Mesenchymal stem cell (in vitro differentiated cells and primary cell): Measurements from ENCODE around the gene GPR152.

Experiments
- DNase-seq: peaks from one replicate; pipeline ENCODE4 v3.0.0-alpha.2; 2013
- H2AFZ ChIP-seq: one replicate; pipeline ENCODE4 v1.6.1; 2013; ENCODE audit warnings: low read depth, mild to moderate bottlenecking, control low read depth, inconsistent platforms, low read length, moderate library complexity
- H2AK5ac ChIP-seq: 2 replicates; pipeline ENCODE4 v1.6.1; 2013; ENCODE audit warnings: low read length, moderate library complexity, mild to moderate bottlenecking, inconsistent platforms; ENCODE audit not compliant: severe bottlenecking
- H2BK120ac ChIP-seq: one replicate; pipeline ENCODE4 v1.6.1; 2013; ENCODE audit warnings: low read depth, mild to moderate bottlenecking, inconsistent platforms, low read length, moderate library complexity
- H2BK12ac ChIP-seq, 2 experiments: one replicate each; pipeline ENCODE4 v1.6.1; 2013; ENCODE audit warnings: inconsistent platforms in 2 of 2, low read length in 2 of 2, mild to moderate bottlenecking in 2 of 2, moderate library complexity in 2 of 2, control low read depth in 1 of 2
- H2BK15ac ChIP-seq: one replicate; pipeline ENCODE4 v1.6.1; 2013; ENCODE audit warnings: mild to moderate bottlenecking, low read depth, inconsistent platforms; ENCODE audit not compliant: poor library complexity, severe bottlenecking
- H2BK5ac ChIP-seq: 2 replicates; pipeline ENCODE4 v1.6.1; 2013; ENCODE audit warnings: low read depth, mild to moderate bottlenecking, low read length, control low read depth, inconsistent platforms; ENCODE audit not compliant: poor library complexity, severe bottlenecking
- H3K14ac ChIP-seq, 2 experiments: one replicate each; pipeline ENCODE4 v1.6.1; 2013; ENCODE audit warnings: inconsistent platforms in 2 of 2, low read length in 2 of 2, control low read depth in 1 of 2, mild to moderate bottlenecking in 1 of 2, moderate library complexity in 1 of 2
- H3K18ac ChIP-seq, 2 experiments: one replicate each; pipeline ENCODE4 v1.6.1; 2013; ENCODE audit warnings: inconsistent platforms in 2 of 2, low read length in 2 of 2, control low read depth in 1 of 2, low read depth in 1 of 2, mild to moderate bottlenecking in 1 of 2
- H3K23ac ChIP-seq, 2 experiments: one replicate each; pipeline ENCODE4 v1.6.1; 2013; ENCODE audit warnings: inconsistent platforms in 2 of 2, low read length in 2 of 2, mild to moderate bottlenecking in 2 of 2, moderate library complexity in 2 of 2, control low read depth in 1 of 2
- H3K27ac ChIP-seq: 2 replicates; pipeline ENCODE4 v1.5.1; 2013; ENCODE audit warnings: mild to moderate bottlenecking, moderate library complexity, low read length, control low read depth, inconsistent platforms; ENCODE audit not compliant: poor library complexity, severe bottlenecking
- H3K27me3 ChIP-seq, 2 experiments: 2 replicates each; pipeline versions ENCODE4 v1.6.1 to v1.7.0; 2013; ENCODE audit warnings: low read length in 2 of 2, mild to moderate bottlenecking in 2 of 2, moderate library complexity in 2 of 2, control low read depth in 1 of 2, inconsistent platforms in 1 of 2; ENCODE audit not compliant: control insufficient read depth in 1 of 2, insufficient read depth in 1 of 2
- H3K36me3 ChIP-seq, 2 experiments: 2 replicates each; pipeline versions ENCODE4 v1.6.1 to v1.7.0; 2013; ENCODE audit warnings: low read length in 2 of 2, control low read depth in 1 of 2, inconsistent platforms in 1 of 2, low read depth in 1 of 2, mild to moderate bottlenecking in 1 of 2; ENCODE audit not compliant: insufficient read depth in 2 of 2, control insufficient read depth in 1 of 2
- H3K4ac ChIP-seq, 2 experiments: one replicate each; pipeline ENCODE4 v1.6.1; 2013; ENCODE audit warnings: inconsistent platforms in 2 of 2, low read length in 2 of 2, mild to moderate bottlenecking in 2 of 2, moderate library complexity in 2 of 2, control low read depth in 1 of 2, low read depth in 1 of 2
- H3K4me1 ChIP-seq: 2 replicates; pipeline ENCODE4 v1.6.1; 2013; ENCODE audit warnings: low read depth, low read length, control low read depth; ENCODE audit not compliant: control insufficient read depth, insufficient read depth
- H3K4me2 ChIP-seq: 2 replicates; pipeline ENCODE4 v1.6.1; 2013; ENCODE audit warnings: low read length, mild to moderate bottlenecking, inconsistent platforms; ENCODE audit not compliant: poor library complexity, severe bottlenecking
- H3K4me3 ChIP-seq, 2 experiments: 2 replicates each; pipeline versions ENCODE4 v1.5.1 to v1.7.0; 2013; ENCODE audit warnings: low read length in 2 of 2, mild to moderate bottlenecking in 2 of 2, control low read depth in 1 of 2, low read depth in 1 of 2; ENCODE audit not compliant: insufficient read depth in 1 of 2
- H3K79me1 ChIP-seq: replicated peaks from 2 replicates; pipeline ENCODE4 v1.6.1; 2013; ENCODE audit warnings: mild to moderate bottlenecking, control low read depth, low read length, inconsistent platforms; ENCODE audit not compliant: poor library complexity, severe bottlenecking
- H3K9ac ChIP-seq: 2 replicates; pipeline ENCODE4 v1.7.0; 2013; ENCODE audit warnings: mild to moderate bottlenecking, low read length, moderate library complexity
- H3K9me3 ChIP-seq: 2 replicates; pipeline ENCODE4 v1.7.0; 2013; ENCODE audit warnings: mild to moderate bottlenecking, low read length; ENCODE audit not compliant: control insufficient read depth
- H4K8ac ChIP-seq: one replicate; pipeline ENCODE4 v1.6.1; 2013; ENCODE audit warnings: inconsistent platforms, mild to moderate bottlenecking, low read length, moderate library complexity
- H4K91ac ChIP-seq: one replicate; pipeline ENCODE4 v1.6.1; 2013; ENCODE audit warnings: mild to moderate bottlenecking, low read length, inconsistent platforms
- WGBS: methylation state at CpG from one replicate; pipeline ENCODE4 v1.1.7; 2013; ENCODE audit warnings: mixed read lengths; 5-methylcytosine and 5-hydroxymethylcytosine counted together

GPR152 gene

DNA sequence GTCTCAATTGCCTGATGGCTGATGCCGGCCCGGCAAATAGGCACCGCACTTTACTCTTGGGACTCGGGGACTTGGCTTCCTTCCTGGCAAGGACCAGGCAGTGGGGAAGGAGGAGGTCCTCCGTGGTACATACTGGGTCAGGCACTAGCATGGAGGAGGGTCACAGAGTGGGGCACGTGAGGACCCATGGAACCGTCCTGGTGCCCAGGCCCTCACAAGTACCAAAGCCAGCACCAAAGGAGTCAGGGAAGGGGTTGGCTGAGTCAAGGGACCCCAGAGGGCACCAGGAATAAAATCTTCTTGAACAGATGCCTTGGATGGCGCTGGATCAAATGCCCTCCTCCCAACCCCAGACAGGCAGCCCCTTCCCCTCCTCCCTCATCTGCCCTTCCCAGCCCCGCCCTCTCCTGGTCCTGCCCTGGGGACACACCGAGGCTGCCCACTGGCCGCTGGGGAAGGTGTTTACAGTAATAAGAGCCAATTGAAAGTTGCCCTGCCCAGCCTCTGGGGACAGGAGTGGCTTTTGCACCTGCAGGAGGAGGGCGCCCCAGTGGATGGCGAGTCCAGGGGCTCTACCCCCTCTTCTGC is 42.7 kb downstream of the GPR152 start:
- H2AK5ac ChIP-seq = no peak overlapping the region
- no peak overlapping the region for H3K4ac ChIP-seq
- H3K9ac ChIP-seq = no peak overlapping the region
- H3K4me1 ChIP-seq = peaks cover 10% of the 10 kb centered on the region
- no peak overlapping the region for H3K4me3 ChIP-seq
- H3K4me2 ChIP-seq = no peak overlapping the region
- no peaks in the 10 kb centered on the region for H3K36me3 ChIP-seq
- H2BK120ac ChIP-seq = no peak overlapping the region
- H2AFZ ChIP-seq = peak overlapping the region; percentile 11
- no peak overlapping the region for H4K8ac ChIP-seq
- H2BK12ac ChIP-seq = no peak overlapping the region
- no peak overlapping the region for H3K23ac ChIP-seq
- H3K27ac ChIP-seq = no peak overlapping the region
- H3K9me3 ChIP-seq = no peaks in the 10 kb centered on the region
- H3K79me1 ChIP-seq = no peaks in the 10 kb centered on the region
- no peak overlapping the region for H4K91ac ChIP-seq
- no peak overlapping the region for H2BK15ac ChIP-seq
- H3K14ac ChIP-seq = peak overlapping the region in 1 of 2 experiments; percentile 28
- peaks cover 40 to 83% of the 10 kb centered on the region in 2 experiments for H3K27me3 ChIP-seq
- no peak for DNase-seq
- H2BK5ac ChIP-seq = no peak overlapping the region
- 51% methylated on average over 12 of the region's 13 CpGs for WGBS
- peak overlapping the region in 1 of 2 experiments; percentile 25 for H3K18ac ChIP-seq

DNA sequence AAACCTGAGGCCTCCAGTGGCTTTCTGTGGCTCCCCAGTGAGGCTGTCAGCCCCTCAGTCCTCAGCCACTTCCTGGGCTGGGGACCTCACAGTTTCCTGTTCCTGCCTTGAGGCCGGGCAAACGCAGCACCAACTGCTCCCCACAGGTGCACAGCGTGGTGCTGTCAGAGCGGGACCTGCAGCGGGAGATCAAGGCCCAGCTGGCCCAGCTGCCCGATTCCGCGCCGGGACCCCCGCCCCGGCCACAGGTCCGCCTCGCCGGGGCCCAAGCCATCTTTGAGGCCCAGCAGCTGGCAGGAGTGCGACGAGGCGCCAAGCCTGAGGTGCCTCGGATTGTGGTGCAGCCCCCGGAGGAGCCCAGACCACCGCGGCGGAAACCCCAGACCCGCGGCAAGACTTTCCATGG is 43.3 kb downstream of the GPR152 start:
- Histone ChIP-seq H2AFZ (no peak overlapping the region), H3K27me3 (peaks cover 38 to 77% of the 10 kb centered on the region in 2 experiments), H3K14ac (no peak overlapping the region), H3K36me3 (no peaks in the 10 kb centered on the region), H3K4me3 (no peak overlapping the region), H3K9ac (no peak overlapping the region), H3K4me1 (peaks cover 10% of the 10 kb centered on the region), H3K27ac (no peak overlapping the region), H3K4ac (no peak overlapping the region), H3K79me1 (no peaks in the 10 kb centered on the region), H2BK120ac (no peak overlapping the region), H2BK5ac (no peak overlapping the region), H4K91ac (no peak overlapping the region), H3K9me3 (no peaks in the 10 kb centered on the region), H2BK15ac (no peak overlapping the region), H2BK12ac (no peak overlapping the region), H4K8ac (no peak overlapping the region), H3K4me2 (no peak overlapping the region), H3K18ac (no peak overlapping the region), H2AK5ac (no peak overlapping the region), H3K23ac (no peak overlapping the region)
- DNase-seq = no peak
- WGBS = 83% methylated on average over 24 of the region's 24 CpGs

DNA sequence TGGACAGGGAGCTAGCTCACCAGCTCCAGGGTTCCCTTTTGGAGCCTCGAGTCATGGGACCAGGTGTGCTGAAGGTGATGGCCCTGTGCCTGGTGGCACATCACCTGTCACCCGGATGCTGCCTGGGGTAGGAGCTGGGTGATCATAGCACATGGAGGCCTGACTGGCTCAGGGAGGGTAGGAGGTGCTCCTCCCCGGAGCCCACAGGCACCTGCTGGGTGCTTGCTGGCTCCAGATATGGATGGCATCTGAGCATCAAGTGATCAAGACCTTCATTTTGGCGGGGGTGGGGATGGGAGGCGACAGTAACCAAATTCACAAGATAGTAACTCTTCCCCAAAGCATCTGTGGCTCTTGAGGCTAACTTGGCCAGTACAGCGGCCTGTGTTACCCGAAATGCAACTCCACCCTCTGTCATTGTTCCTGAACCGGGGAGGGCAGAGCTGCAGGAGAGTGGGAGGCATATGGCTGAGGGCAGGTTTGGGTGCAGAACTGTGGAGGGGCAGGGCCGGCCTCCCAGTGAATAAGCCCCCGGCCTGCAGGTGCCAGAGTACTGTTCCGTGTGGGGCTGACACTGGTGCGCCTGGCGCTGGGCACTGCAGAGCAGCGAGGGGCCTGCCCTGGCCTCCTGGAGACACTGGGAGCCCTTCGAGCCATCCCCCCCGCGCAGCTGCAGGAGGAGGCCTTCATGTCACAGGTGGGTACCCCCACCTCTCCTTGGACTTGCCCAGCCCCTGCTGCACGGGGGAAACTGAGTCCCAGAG is 43.9 kb downstream of the GPR152 start:
- no peak overlapping the region for H2AFZ ChIP-seq
- H2AK5ac ChIP-seq = no peak overlapping the region
- 86% methylated on average over 18 of the region's 18 CpGs for WGBS
- H3K4me1 ChIP-seq = peaks cover 11% of the 10 kb centered on the region
- no peak overlapping the region for H3K27ac ChIP-seq
- H4K91ac ChIP-seq = no peak overlapping the region
- H3K4me3 ChIP-seq = no peak overlapping the region
- H3K23ac ChIP-seq = no peak overlapping the region
- H4K8ac ChIP-seq = no peak overlapping the region
- no peak overlapping the region for H2BK120ac ChIP-seq
- H2BK5ac ChIP-seq = no peak overlapping the region
- no peak overlapping the region for H3K9ac ChIP-seq
- no peaks in the 10 kb centered on the region for H3K79me1 ChIP-seq
- no peak overlapping the region for H2BK15ac ChIP-seq
- no peak overlapping the region for H3K18ac ChIP-seq
- no peak overlapping the region for H3K4ac ChIP-seq
- H3K4me2 ChIP-seq = no peak overlapping the region
- H3K14ac ChIP-seq = no peak overlapping the region
- peaks cover 38 to 77% of the 10 kb centered on the region in 2 experiments for H3K27me3 ChIP-seq
- H3K9me3 ChIP-seq = no peaks in the 10 kb centered on the region
- H2BK12ac ChIP-seq = no peak overlapping the region
- no peak for DNase-seq
- no peaks in the 10 kb centered on the region for H3K36me3 ChIP-seq

GRCh38 chr11:67407688-67408163 is 44.8 kb downstream of the GPR152 start:
- H3K79me1 ChIP-seq = no peaks in the 10 kb centered on the region
- WGBS = 79% methylated on average over 12 of the region's 12 CpGs

More at GRCh38 chr11:67407688-67408163, 44.8 kb downstream of the GPR152 start:
- Histone ChIP-seq H2BK15ac (no peak overlapping the region), H3K27ac (no peak overlapping the region), H3K9me3 (no peaks in the 10 kb centered on the region), H2AK5ac (no peak overlapping the region), H3K23ac (no peak overlapping the region), H3K9ac (no peak overlapping the region), H3K4ac (no peak overlapping the region), H4K8ac (no peak overlapping the region), H3K18ac (no peak overlapping the region), H3K36me3 (no peaks in the 10 kb centered on the region), H3K14ac (no peak overlapping the region), H4K91ac (no peak overlapping the region), H3K4me1 (peaks cover 12% of the 10 kb centered on the region), H2BK12ac (no peak overlapping the region), H2BK120ac (no peak overlapping the region), H3K4me3 (no peak overlapping the region), H3K4me2 (no peak overlapping the region), H3K27me3 (peaks cover 31 to 68% of the 10 kb centered on the region in 2 experiments), H2BK5ac (no peak overlapping the region), H2AFZ (no peak overlapping the region)
- no peak for DNase-seq
